Activated CD4-positive, alpha-beta T cell treated with anti-CD3 and anti-CD28 coated beads, Interleukin-2, amount 50 U/mL, for 48 hours (primary cell): ENCODE measurements around the gene TTLL11.
"Not testable (repeated sequence)": the region's sequence is repeated elsewhere in the genome, so short reads cannot be mapped to it uniquely, and the experiment has no call there.

Experiments
- DNase-seq, 2 experiments: peaks; one replicate each; pipeline ENCODE4 v3.0.0-alpha.2; 2020

The TTLL11 gene

GRCh38 chr9:122125509-122126330 is 32.6 kb upstream of the TTLL11 start:
- DNase-seq: no peak

- DNase-seq: peak; percentile 82 to 85
Observed at GRCh38 chr9:122125158-122125508, 32.0 kb upstream of the TTLL11 start.

GRCh38 chr9:122124528-122124927 is 31.4 kb upstream of the TTLL11 start:
- no peak for DNase-seq

- no peak for DNase-seq
Observed at GRCh38 chr9:122124048-122124447, 30.9 kb upstream of the TTLL11 start.

- DNase-seq: peak; percentile 78 to 85
Observed at GRCh38 chr9:122122903-122123632, 30.0 kb upstream of the TTLL11 start.

- no peak for DNase-seq
Observed at GRCh38 chr9:122122468-122122867, 29.4 kb upstream of the TTLL11 start.

GRCh38 chr9:122121931-122122330 is 28.8 kb upstream of the TTLL11 start:
- no peak for DNase-seq

- DNase-seq: no peak
Observed at GRCh38 chr9:122121391-122121790, 28.3 kb upstream of the TTLL11 start.

- no peak for DNase-seq
Observed at GRCh38 chr9:122120316-122121071, 27.4 kb upstream of the TTLL11 start.

- DNase-seq: no peak
Observed at GRCh38 chr9:122119721-122120120, 26.6 kb upstream of the TTLL11 start.

GRCh38 chr9:122119166-122119521 is 26.0 kb upstream of the TTLL11 start:
- DNase-seq: no peak

GRCh38 chr9:122118343-122119165 is 25.4 kb upstream of the TTLL11 start:
- DNase-seq: no peak

GRCh38 chr9:122117241-122117640 is 24.1 kb upstream of the TTLL11 start:
- DNase-seq: not testable (repeated sequence)

- no peak for DNase-seq
Observed at GRCh38 chr9:122116448-122117173, 23.5 kb upstream of the TTLL11 start.

- no peak for DNase-seq
Observed at GRCh38 chr9:122116040-122116439, 22.9 kb upstream of the TTLL11 start.

GRCh38 chr9:122115176-122116035 is 22.3 kb upstream of the TTLL11 start:
- DNase-seq: no peak

GRCh38 chr9:122113574-122113973 is 20.5 kb upstream of the TTLL11 start:
- no peak for DNase-seq

GRCh38 chr9:122112238-122112637 is 19.1 kb upstream of the TTLL11 start:
- no peak for DNase-seq

- DNase-seq: no peak
Observed at GRCh38 chr9:122111413-122112085, 18.4 kb upstream of the TTLL11 start.

GRCh38 chr9:122110100-122110833 is 17.2 kb upstream of the TTLL11 start:
- DNase-seq: no peak
